Vagina (tissue), 2 donors: Measurements from ENCODE around the gene TBX4. TPM values are rescaled to one million over a fixed set of nuclear protein-coding genes. Genes with fewer than 3 reads are reported as not detected.
"Not testable (repeated sequence)": the region's sequence is repeated elsewhere in the genome, so short reads cannot be mapped to it uniquely, and the experiment has no call there.

Source experiments
- DNase-seq, 2 donors: peaks; one replicate each; pipeline ENCODE4 v3.0.0-alpha.2; 2017; ENCODE audit errors: extremely low spot score in 2 of 2
- H3K27ac ChIP-seq: fragments of 200-600 bp; sonication (generic); one replicate; pipeline ENCODE4 v1.5.1; 2019
- H3K27me3 ChIP-seq: fragments of 200-600 bp; sonication (generic); one replicate; pipeline ENCODE4 v1.5.1; 2019
- H3K36me3 ChIP-seq, 2 donors: fragments of 200-600 bp; sonication (generic); one replicate each; pipeline ENCODE4 v1.5.1; 2017 to 2019
- H3K4me1 ChIP-seq: fragments of 200-600 bp; sonication (generic); one replicate; pipeline ENCODE4 v1.5.1; 2019
- H3K4me3 ChIP-seq, 2 donors: fragments of 200-600 bp; sonication (generic); 1 replicate in 1 of 2; 2 replicates in 1 of 2; pipeline ENCODE4 v1.5.1; 2016 to 2019
- H3K9me3 ChIP-seq: fragments of 200-600 bp; sonication (generic); one replicate; pipeline ENCODE4 v1.5.1; 2019
- CTCF ChIP-seq, 3 experiments: fragments of 450-650 bp in 2 of 3; fragments of 200-600 bp in 1 of 3; sonication (generic) in 1 of 3; IDR thresholded peaks; one replicate each; pipeline ENCODE4 v1.5.1; 2017 to 2019; ENCODE audit warnings: antibody characterized with exemption in 3 of 3, mild to moderate bottlenecking in 2 of 3, moderate library complexity in 2 of 3
- POLR2A ChIP-seq, 2 donors: fragments of 450-650 bp; IDR thresholded peaks; one replicate each; pipeline ENCODE4 v1.6.1; 2017; ENCODE audit warnings: antibody characterized with exemption in 2 of 2, mild to moderate bottlenecking in 2 of 2, moderate library complexity in 2 of 2
- POLR2AphosphoS5 ChIP-seq, 2 donors: sonication (generic); formaldehyde crosslinking; IDR thresholded peaks; one replicate each; pipeline ENCODE4 v1.9.0; 2017; ENCODE audit warnings: antibody characterized with exemption in 2 of 2, mild to moderate bottlenecking in 2 of 2, low read depth in 1 of 2; ENCODE audit not compliant: insufficient read depth in 1 of 2
- intact Hi-C: fragments of 100-400 bp; cut with DNase I; formaldehyde crosslinking; loops from one replicate; pipeline ENCODE4 v1.15.1; 2023
- total RNA-seq: library from RNA; depleted of rRNA; stranded (reverse); fragments of >200 nt; gene quantifications from one replicate; pipeline ENCODE4 v1.2.3, GENCODE V29; 2016

TBX4 gene
- total RNA-seq, 1 donor from 2014 or later = not detected

- H3K27me3 ChIP-seq = peaks cover 5% of the 10 kb centered on the region
- no peak overlapping the region for H3K4me3 ChIP-seq
- DNase-seq = no peak
- H3K4me1 ChIP-seq = peaks cover 24% of the 10 kb centered on the region
- no peak overlapping the region for H3K27ac ChIP-seq
- intact Hi-C loops = no loop called here
- H3K9me3 ChIP-seq = no peaks in the 10 kb centered on the region
- TF ChIP-seq POLR2AphosphoS5 (IDR thresholded peaks at IDR 0.05; ENCODE audit: insufficient read depth in 1 of 2, low read depth in 1 of 2) (no peak), POLR2A (IDR thresholded peaks at IDR 0.05) (no peak), CTCF (IDR thresholded peaks at IDR 0.05) (no peak)
- H3K36me3 ChIP-seq = no peaks in the 10 kb centered on the region
Observed at GRCh38 chr17:61447358-61447757, 4.9 kb upstream of the TBX4 start.

GRCh38 chr17:61448042-61448441, 4.2 kb upstream of the TBX4 start:
- Histone ChIP-seq H3K4me3 (no peak overlapping the region), H3K36me3 (no peaks in the 10 kb centered on the region), H3K27ac (no peak overlapping the region), H3K9me3 (no peaks in the 10 kb centered on the region), H3K4me1 (peaks cover 29% of the 10 kb centered on the region), H3K27me3 (peaks cover 9% of the 10 kb centered on the region)
- DNase-seq = no peak
- TF ChIP-seq POLR2AphosphoS5 (IDR thresholded peaks at IDR 0.05; ENCODE audit: insufficient read depth in 1 of 2, low read depth in 1 of 2) (no peak), POLR2A (IDR thresholded peaks at IDR 0.05) (no peak), CTCF (IDR thresholded peaks at IDR 0.05) (no peak)
- intact Hi-C loops = no loop called here

GRCh38 chr17:61449140-61449539, 3.1 kb upstream of the TBX4 start:
- DNase-seq, intact Hi-C loops, H3K9me3 ChIP-seq, H3K27ac ChIP-seq, H3K4me3 ChIP-seq, H3K36me3 ChIP-seq, H3K27me3 ChIP-seq: not testable (repeated sequence)
- peaks cover 21% of the 10 kb centered on the region for H3K4me1 ChIP-seq

GRCh38 chr17:61449707-61450640, 2.2 kb upstream of the TBX4 start:
- TF ChIP-seq CTCF (IDR thresholded peaks at IDR 0.05) (no peak), POLR2AphosphoS5 (IDR thresholded peaks at IDR 0.05; ENCODE audit: insufficient read depth in 1 of 2, low read depth in 1 of 2) (no peak), POLR2A (IDR thresholded peaks at IDR 0.05) (no peak)
- H3K27me3 ChIP-seq = peaks cover 17% of the 10 kb centered on the region

GRCh38 chr17:61450641-61451537, 1.3 kb upstream of the TBX4 start:
- TF ChIP-seq CTCF (IDR thresholded peaks at IDR 0.05) = no peak
- no peak for TF ChIP-seq POLR2AphosphoS5 (IDR thresholded peaks at IDR 0.05; ENCODE audit: insufficient read depth in 1 of 2, low read depth in 1 of 2)
- no peak for TF ChIP-seq POLR2A (IDR thresholded peaks at IDR 0.05)
- Histone ChIP-seq H3K9me3 (no peaks in the 10 kb centered on the region), H3K27me3 (peaks cover 22% of the 10 kb centered on the region), H3K4me1 (peaks cover 23% of the 10 kb centered on the region), H3K27ac (no peak overlapping the region), H3K4me3 (no peak overlapping the region), H3K36me3 (no peaks in the 10 kb centered on the region)
- intact Hi-C loops = no loop called here
- no peak for DNase-seq

More at GRCh38 chr17:61449707-61450640, 2.2 kb upstream of the TBX4 start:
- Histone ChIP-seq H3K4me3 (no peak overlapping the region), H3K27ac (no peak overlapping the region), H3K4me1 (peaks cover 21% of the 10 kb centered on the region), H3K9me3 (no peaks in the 10 kb centered on the region), H3K36me3 (no peaks in the 10 kb centered on the region)
- no peak for DNase-seq
- intact Hi-C loops = no loop called here
